Melanocyte of skin (primary cell): ENCODE results near the gene PLEKHA5. TPM values are rescaled to one million over a fixed set of nuclear protein-coding genes. Genes with fewer than 3 reads are reported as not detected.

Experiments used
- small RNA-seq, 2 donors: library from RNA; depleted of rRNA; stranded (forward); fragments of <200 nt; gene quantifications; one replicate each; pipeline ENCODE3, GENCODE V24; 2012
- total RNA-seq, 2 donors: library from RNA; depleted of rRNA; stranded (reverse); fragments of >200 nt; gene quantifications; 2 replicates each; pipeline ENCODE4 v1.2.3, GENCODE V29; 2012

The PLEKHA5 gene, protein sequence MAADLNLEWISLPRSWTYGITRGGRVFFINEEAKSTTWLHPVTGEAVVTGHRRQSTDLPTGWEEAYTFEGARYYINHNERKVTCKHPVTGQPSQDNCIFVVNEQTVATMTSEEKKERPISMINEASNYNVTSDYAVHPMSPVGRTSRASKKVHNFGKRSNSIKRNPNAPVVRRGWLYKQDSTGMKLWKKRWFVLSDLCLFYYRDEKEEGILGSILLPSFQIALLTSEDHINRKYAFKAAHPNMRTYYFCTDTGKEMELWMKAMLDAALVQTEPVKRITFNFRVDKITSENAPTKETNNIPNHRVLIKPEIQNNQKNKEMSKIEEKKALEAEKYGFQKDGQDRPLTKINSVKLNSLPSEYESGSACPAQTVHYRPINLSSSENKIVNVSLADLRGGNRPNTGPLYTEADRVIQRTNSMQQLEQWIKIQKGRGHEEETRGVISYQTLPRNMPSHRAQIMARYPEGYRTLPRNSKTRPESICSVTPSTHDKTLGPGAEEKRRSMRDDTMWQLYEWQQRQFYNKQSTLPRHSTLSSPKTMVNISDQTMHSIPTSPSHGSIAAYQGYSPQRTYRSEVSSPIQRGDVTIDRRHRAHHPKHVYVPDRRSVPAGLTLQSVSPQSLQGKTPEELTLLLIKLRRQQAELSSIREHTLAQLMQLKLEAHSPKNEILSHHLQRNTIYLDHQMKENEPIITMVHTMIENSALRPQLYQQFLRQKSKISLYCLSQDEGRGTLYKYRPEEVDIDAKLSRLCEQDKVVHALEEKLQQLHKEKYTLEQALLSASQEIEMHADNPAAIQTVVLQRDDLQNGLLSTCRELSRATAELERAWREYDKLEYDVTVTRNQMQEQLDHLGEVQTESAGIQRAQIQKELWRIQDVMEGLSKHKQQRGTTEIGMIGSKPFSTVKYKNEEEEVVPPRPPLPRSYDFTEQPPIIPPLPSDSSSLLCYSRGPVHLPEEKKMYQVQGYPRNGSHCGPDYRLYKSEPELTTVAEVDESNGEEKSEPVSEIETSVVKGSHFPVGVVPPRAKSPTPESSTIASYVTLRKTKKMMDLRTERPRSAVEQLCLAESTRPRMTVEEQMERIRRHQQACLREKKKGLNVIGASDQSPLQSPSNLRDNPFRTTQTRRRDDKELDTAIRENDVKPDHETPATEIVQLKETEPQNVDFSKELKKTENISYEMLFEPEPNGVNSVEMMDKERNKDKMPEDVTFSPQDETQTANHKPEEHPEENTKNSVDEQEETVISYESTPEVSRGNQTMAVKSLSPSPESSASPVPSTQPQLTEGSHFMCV
- total RNA-seq, result 100 to 1,000 TPM; 236 to 305 TPM

DNA sequence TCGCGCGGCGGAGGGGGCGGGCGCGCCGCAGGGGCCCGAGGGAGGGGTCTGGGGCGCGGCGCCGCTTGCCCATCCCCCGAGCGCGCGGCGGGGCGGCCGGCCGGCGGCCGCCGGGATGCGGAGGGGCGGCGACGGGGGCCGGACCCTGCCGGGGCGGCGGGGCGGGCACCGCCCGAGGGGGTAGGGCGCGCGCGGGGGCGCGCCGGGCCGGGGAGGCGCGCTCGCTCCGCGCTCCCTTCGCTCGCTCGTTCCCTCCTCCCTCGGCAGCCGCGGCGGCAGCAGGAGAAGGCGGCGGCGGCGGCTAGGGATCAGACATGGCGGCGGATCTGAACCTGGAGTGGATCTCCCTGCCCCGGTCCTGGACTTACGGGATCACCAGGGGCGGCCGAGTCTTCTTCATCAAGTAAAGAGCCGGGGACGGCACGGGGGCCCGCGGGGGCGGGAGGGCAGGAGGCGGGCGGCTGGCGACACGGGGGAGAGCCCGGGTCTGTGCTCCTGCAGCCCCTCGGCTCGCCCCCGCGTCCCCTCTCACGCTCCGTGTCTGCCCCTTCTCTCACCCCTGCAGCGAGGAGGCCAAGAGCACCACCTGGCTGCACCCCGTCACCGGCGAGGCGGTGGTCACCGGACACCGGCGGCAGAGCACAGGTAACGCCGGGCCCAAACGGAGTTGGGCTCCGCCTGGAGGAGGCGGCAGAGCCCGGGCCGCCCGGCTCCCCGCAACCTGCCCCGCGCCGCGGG is at the start of gene PLEKHA5:
PLEKHA5 (plus strand) TSS at position 248 of the 738 bp plus-strand sequence; CDS start at position 315, 67 bp downstream.

Small RNA genes within 50 kb of the gene (small RNA-seq; reads per million reads assigned to genes)
- gene AC091805.2 (0 reads per million in 2 donors), gene RN7SL67P (0 to 0.21 reads per million in 2 donors)
